ENCODE results near the gene DIDO1.

GRCh38 chr20:62965363-62965771 lies 39.1 kb upstream of the DIDO1 start:
- TF ChIP-seq CTCF (IDR thresholded peaks at IDR 0.05) (no peak), POLR2AphosphoS5 (IDR thresholded peaks at IDR 0.05) (no peak), POLR2A (IDR thresholded peaks at IDR 0.05) (no peak)
